Erythroblast (primary cell): ENCODE data around the gene RTN4IP1.

Experiments used
- GATA1 ChIP-seq: IDR thresholded peaks from 2 replicates; pipeline ENCODE4 v1.6.1; 2011; ENCODE audit warnings: low read depth, mild to moderate bottlenecking, control low read depth, low read length, moderate library complexity
- POLR2A ChIP-seq: IDR thresholded peaks from 2 replicates; pipeline ENCODE4 v1.6.1; 2011; ENCODE audit warnings: mild to moderate bottlenecking, low read length

DNA sequence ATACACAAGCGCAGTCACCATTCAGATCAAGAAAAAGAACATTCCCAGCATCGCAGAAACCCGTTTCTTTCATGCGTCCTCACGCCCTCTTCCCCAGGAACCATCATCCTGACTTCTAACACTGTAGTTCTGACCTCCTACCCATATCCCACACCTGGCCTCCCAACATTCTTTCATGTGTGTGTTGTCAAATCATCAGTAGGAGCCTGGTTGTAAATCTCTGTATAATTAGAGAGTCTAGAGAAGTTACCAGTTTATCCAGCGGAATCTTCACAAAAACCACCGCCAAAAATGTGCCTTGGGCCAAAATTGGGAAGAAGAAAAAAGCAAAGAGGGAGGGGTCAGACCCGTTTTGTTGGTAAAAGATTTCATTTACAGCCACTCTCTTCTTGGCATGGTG is 91.6 kb downstream of the RTN4IP1 start:
- TF ChIP-seq POLR2A (no peak), GATA1 (no peak)
